ENCODE results near the gene MGAT1. TPM values are rescaled to one million over a fixed set of nuclear protein-coding genes. Genes with fewer than 3 reads are reported as not detected.

Gene MGAT1
- 145 and 214 TPM in 2 replicates for total RNA-seq

DNA sequence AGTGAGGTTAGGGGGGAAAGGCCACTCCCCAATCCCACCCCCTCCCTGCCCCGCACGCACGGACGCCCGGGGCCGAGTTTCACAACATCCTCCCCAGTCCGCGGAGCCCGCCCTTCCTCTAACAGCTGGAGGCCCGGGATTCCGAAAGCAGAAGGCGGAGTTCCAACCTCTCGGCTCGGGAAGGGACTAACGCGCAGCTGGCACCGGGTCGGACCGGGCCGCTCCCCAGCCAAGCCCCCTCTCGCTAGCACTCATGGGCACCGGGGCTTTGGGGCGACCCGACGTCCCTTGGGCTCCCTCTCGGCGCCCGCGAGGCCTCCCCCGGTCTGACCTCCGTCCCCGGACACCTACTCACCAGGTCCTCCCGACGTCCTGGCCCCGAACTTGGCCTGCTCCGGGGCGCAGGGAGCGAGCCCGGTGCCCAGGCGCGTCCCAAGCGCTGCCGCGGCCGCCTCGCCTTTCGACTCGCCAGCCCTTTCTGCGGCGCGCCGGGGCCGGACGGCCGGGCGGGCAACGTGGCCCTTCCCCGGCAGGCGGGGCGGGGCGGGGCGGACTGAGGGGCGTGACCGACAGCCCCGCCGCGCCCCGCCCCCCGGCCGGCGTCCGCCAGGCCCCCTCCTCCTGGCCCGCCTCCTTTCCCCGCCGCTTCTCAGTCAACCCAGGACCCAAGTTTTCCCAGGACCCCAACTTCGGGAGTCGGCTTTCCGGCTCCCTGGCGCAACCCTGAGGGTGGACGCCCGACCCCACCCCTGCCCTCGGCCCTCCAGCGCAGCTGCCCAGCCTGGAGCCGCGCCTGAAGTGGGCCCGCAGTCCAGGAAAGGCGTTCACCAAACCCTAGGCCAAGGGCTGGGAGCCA, at the start of gene MGAT1:
Gene MGAT1, minus strand, starts transcription at position 482 of the 856 bp plus-strand sequence. CDS start 9,835 bp downstream, outside the sequence.

GRCh38 chr5:180739958-180740357, 62.6 kb downstream of the MGAT1 start, which contains the start of gene OR2Y1:
Gene OR2Y1, minus strand, starts transcription at chr5:180740058. Its CDS starts 0 bp downstream, at chr5:180740058.

Other genes with a start within 250 kb of the MGAT1 start
- gene SCGB3A1, start 211.3 kb downstream of the MGAT1 start, total RNA-seq, result not detected in 2 replicates
- gene FLT4, start 153.2 kb downstream of the MGAT1 start, total RNA-seq, result 0.12 and 1.8 TPM in 2 replicates
- not detected in 2 replicates for gene OR2Y1, start 62.7 kb downstream of the MGAT1 start, total RNA-seq
- gene ZFP62, start 58.5 kb upstream of the MGAT1 start, total RNA-seq, result 7.9 and 21.6 TPM in 2 replicates
- gene BTNL8, start 96.4 kb upstream of the MGAT1 start, total RNA-seq, result 1.2 TPM in 1 of 2 replicates, not detected in the other
- gene BTNL3, start 186.0 kb upstream of the MGAT1 start, total RNA-seq, result not detected in 2 replicates
- not detected in 2 replicates for gene BTNL9, start 237.5 kb upstream of the MGAT1 start, total RNA-seq

All from pericardium fibroblast (primary cell).